ENCODE results near the gene ZBTB40.

The ZBTB40 gene

DNA sequence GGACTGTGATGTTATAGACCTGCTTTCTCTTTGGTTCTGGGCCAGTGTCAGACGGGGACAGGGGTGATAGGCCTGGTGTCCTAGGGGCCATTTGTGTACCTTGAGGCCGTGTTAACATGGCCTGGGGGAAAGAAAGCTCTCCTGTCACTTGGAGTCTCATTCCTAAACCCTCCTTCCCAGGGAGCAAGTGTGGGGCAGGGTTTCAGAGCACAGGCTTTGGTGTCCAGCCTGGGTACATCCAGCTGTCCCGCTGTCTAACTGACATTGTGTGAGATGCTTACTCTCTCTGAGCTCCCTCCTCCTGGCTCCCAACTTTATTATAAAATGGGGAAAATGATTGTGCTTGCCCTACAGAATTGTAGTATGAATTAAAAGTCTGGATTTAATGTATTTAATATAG lies 79.1 kb downstream of the ZBTB40 start:
- DNase-seq (ENCODE audit: low spot score): no peak

DNA sequence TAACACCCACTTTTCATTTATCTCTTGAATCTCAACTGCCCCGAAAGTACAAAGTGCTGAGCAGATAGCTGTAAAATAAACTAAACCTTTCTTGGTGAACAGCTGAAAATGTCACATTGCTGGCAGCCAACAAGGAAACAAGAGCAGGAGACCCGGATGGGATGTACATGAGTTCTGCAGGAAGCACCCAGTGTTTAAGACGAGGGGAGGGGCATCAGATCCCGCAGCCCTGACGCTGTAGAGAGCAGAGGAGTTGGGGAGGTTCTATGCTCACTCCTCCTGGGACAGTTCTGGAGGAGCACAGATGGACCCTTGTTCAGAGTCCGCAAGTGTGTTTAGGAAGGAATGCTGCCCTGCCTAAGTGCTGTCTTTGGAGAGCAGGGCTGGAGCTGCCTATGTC lies 79.6 kb downstream of the ZBTB40 start:
- DNase-seq (ENCODE audit: low spot score): no peak

DNA sequence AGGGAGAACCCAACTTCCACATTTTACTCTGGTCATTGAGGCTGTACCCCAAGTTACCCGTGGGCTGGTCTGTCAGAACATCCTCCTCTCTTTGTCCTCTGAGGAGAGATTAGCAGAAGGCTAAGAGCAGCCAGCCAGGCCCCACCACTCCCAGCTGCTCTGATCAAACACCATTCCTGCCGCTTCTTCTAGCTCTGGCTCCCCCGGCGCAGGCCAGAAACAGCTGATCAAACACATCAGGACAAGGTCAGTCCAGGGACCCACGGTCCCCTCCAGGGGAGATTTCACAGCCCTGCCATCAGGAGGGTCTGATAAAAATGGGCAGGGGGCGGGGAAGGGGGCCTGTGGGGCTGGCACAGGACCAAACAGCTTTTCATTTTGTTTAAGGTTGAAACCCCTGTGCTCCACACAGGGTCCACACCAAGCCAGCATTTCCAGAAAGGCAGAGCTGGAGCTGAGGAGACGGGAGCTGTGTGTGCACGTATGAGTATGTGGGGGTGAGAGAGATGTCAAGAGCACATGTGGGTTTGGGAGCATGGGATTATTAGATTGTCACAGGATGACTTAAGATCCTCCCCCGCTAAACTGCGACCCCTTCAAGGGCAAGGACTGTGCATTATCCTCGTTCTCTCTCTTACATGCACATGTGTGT lies 81.7 kb downstream of the ZBTB40 start:
- DNase-seq (ENCODE audit: low spot score): no peak

DNA sequence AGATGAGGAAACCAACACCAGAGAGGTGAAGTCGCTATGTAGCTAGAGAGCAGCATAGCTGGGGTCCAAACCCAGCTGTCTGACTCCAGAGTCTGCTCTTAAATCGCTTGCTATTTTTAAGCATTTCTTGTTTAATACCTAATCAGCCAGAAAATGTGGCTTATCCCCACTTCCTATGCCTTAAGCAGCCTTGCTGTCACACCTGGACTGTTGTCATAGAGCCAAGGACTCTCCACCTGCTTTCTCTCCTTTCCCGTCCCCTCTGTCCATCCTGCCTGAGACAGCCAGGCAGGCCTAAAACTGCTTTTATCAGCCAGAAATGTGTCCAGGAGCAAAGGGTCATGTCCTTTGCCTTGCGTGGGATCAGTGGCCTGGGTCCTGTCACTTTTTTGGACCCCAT lies 83.3 kb downstream of the ZBTB40 start:
- DNase-seq (ENCODE audit: low spot score): no peak

DNA sequence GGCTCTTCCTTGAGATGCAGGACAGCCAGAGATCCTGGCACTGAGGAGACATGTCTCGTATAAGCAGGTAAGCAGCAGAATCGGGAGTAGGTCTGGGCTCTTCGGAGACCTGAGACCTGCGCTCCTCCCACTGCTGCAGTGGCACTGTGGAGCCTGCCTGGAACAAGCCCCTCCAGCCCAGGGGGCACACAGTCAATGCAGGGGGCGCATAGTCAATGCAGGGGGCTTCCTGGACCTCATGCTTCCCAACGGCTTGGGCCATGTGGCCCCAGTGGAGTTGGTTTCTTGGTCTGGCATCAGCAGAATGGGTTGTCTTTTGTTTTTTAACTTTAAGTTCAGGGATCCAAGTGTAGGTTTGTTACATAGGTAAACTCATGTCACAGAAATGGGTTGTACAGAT lies 83.7 kb downstream of the ZBTB40 start:
- no peak for DNase-seq (ENCODE audit: low spot score)

DNA sequence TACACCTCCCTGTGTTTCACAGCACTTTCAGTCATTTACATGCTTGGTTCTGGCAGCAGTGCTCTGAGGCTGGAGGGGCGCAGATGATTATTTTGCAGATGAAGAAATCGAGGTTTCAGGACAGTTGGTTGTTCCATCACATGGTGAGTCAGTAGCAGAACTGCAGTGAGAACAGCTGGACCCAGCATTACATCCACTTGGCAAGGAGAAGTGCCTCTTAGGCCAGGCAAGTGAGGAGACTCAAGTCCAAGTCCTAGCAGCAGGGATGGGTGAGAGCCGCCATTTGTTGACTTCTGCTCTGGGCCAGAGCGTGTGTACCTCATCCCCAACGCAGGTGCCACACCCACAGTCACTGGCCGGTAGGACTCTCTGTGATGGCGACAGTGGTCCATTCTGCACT lies 84.9 kb downstream of the ZBTB40 start:
- DNase-seq (ENCODE audit: low spot score): no peak

DNA sequence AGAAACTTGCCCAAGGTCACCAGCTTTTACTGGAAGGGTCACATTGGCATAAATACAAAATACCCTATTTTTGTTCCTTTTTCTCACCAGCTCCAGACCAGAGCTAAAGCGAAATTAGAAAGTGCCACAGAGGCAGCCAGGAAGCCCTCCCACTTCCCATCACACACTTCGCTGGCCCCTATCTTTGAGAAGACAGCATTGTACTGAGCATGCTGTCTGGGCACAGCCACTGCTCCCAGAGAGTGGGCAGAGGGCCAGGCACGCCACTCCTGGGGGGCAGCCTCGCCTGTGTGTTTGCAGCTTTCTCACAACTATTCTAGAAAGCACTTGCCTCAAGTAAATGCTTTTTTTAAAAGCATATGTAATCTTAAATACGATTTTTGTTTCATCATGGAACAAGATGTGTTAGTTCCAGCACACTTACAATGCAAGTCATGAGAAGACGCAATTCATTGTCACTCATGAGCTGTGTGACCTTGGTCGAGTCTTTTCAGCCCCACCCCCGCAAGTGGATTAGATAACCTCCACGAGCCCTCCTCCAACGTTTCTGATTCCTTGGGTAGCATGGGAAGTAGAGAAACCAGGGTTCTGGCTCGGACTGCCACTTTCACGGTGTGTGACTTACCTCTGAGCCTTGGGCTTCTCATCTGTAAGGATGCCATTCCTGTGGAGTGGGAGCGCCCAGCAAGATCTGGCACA lies 85.9 kb downstream of the ZBTB40 start:
- DNase-seq (ENCODE audit: low spot score): no peak

DNA sequence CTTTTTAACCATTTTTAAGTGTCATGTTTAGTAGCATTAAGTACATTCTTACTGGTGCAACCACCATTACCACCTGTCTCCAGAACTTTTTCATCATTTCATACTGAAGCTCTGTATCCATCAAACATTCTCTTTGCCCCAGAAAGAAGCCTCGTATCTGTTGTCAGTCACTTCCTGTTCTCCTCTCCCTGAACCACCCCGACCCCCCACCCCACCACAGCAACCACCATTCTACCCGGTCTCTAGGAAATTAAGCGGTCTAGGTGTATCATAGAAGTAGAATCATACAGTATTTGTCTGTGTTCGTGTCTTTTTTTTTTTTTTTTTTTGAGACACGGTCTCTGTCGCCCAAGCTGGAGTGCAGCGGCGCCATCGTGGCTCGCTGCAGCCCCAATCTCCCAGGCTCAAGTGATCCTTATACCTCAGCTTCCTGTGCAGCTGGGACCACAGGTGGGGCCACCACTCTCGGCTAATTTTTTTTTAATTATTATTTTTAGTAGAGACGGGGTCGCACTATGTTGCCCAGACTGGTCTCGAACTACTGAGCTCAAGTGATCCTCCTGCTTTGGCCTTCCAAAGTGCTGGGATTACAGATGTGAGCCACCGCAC lies 88.0 kb downstream of the ZBTB40 start:
- no peak for DNase-seq (ENCODE audit: low spot score)

DNA sequence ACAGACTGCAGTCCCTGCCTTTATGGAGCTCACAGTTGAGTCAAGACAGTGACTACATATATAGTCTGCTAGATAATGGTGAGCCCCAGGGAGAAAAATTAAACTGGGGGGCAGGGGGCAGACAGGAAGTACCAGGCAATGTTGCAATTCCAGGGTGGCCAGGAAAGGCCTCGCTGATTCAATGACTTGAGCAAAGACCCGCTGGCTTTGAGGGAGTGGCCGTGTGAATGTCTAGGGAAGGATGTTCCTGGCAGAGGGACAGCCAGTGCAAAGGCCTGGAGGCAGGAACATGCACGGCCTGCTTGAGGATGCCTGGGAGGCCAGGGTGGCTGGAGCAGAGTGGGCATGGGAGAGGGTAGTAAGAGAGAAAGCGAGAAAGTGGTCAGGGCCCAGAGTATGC lies 88.7 kb downstream of the ZBTB40 start:
- no peak for DNase-seq (ENCODE audit: low spot score)

DNA sequence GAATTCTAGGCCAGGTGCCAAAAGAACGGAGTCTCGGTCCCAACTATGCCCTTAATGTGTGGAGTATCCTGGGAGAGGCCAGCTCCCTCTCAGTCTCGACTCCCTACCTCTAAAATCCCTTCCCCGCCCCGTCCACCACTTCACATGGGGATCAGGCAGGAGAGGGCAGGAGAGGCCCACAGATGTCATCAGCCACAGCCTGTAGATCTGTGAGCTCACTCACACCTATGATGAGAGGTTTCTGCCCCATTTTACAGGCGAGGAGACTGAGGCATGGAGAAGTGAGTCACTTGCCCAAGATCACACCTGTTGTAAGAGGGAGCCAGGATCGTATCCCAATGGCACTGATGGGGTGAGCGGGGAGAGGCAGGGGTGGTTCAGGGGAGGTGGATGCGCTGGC lies 91.2 kb downstream of the ZBTB40 start:
- DNase-seq (ENCODE audit: low spot score): no peak

DNA sequence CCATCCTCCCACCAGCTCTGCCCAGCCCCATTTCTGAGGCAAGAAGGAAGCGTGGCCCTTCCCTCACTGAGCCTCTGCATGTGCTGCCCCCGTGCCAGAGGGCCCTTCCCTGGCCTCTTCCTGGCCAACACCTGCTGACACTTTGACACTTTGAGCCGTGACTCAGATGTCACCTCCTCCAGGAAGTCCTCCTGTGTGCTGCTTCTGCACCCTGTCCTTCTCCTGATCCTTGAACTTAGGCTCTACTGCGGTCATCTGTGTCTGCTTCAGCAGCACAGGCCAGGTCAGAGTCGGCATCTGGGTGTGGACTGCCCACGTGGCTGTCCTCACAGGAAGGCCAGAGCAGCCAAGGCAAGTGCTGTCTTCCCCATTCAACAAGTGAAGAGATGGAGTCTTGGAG lies 92.0 kb downstream of the ZBTB40 start:
- DNase-seq (ENCODE audit: low spot score): no peak

DNA sequence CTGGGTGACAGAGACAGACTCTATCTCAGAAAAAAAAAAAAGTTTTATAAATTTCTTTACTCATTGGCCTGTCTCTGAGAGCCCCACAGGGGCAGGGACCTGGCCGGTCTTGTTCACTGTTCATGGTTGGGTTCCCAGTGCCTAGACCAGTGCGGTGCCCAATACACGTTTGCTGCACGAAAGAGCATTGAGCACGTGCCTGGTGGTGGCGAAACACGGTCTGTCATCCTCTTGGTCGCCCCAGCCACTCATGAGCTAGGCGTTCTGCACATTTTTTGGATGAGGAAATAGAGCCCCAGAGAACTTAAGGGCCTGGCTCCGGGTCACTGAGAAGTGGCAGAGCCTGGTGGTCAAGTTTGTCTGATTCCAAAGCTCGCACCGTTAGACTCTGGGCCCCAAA lies 93.0 kb downstream of the ZBTB40 start:
- no peak for DNase-seq (ENCODE audit: low spot score)

DNA sequence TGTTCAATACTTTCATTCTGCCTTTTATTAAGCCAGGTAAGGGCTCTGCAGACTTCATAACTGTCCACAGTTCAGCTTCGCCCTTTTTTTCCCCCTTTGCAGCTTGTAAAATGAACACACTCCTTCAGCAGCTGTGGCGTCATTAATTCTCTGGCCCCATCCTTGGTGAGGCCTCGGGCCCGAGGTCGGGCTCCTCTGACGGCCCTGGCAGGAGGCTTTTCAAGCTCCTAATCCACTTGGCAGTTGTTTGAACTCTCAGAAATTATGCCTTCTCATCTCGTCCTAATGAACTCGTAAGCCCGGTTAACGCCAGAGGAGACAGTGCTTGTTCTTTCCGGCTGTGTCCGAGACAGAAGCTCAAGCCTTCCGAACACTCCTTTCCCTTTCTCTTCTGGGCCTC lies 93.5 kb downstream of the ZBTB40 start:
- DNase-seq (ENCODE audit: low spot score): no peak

DNA sequence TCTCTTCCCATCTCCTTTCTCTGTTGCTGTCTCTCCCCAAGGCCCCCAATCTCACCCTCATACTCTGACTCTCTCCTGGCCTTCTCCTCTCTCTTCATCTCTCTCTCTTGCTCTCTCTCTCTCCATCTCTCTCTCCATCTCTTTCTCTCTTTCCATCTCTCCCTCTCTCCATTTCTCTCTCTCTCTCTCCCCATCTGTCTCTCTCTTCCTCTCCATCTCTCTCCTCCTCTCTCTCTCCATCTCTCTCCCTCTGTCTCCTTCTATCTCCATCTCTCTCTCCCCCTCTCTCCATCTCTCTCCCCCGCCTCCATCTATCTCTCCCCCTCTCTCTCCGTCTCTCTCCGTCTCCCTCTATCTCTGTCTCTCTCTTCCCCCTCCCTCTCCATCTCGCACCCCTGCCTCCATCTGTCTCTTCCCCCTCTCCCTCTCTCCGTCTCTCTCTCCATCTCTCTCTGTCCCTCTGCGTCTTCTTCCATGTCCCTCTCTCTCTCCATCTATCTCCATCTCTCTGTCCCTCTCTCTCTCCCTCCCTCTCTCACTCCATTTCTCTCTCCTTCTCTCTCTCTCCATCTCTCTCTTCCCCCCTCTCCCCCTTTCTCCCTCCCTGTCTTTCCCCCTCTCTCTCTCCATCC lies 95.7 kb downstream of the ZBTB40 start:
- DNase-seq (ENCODE audit: low spot score): no peak

DNA sequence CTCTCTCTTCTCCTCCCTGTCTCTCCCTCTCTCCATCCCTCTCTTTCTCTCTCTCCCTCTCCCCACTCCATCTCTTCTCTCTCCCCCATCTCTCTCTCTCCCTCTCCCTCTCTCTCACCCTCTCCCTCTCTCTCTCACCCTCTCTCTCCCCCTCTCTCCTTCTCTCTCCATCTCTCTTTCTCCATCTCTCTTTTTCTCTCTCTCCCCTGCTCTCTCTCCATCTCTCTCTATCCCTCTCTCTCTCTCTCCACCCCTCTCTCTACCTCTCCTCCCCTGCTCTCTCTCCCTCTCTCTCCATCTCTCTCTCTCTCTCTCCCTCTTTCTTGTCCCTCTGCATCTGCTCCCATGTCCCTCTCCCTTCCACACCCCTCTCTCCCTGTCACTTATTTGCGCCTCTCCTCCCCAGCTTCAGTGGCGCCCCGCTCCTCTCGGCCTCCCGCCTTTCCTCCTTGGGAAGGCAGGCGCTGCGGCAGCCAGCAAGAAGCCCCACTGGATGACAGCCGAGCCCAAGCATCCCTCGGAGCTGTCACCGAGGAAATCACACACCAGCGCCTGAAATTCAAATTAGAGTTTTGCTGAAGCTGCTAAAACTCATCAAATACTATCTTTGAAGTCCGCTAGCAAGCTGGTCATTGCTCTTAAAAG lies 96.3 kb downstream of the ZBTB40 start:
- DNase-seq (ENCODE audit: low spot score): no peak

DNA sequence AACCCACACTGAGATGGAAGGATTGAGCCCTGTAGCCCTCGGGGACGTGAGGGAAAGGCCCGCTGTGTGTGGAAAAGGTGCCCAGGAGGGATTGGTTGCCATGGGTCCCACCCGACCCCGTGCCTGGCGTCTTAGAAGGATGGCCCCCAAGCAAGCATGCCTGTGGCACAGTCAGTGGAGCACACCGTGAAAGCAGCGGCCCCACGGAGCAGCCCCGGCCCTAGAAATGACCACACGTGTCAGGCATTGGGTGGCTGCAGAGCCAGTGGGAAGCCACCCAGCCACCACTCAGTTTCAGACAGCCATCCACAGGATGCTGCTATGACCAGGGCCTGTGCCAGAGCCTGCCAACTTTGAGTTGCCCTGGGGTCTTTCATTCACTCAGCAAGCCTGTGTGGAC lies 98.4 kb downstream of the ZBTB40 start:
- DNase-seq (ENCODE audit: low spot score): no peak

DNA sequence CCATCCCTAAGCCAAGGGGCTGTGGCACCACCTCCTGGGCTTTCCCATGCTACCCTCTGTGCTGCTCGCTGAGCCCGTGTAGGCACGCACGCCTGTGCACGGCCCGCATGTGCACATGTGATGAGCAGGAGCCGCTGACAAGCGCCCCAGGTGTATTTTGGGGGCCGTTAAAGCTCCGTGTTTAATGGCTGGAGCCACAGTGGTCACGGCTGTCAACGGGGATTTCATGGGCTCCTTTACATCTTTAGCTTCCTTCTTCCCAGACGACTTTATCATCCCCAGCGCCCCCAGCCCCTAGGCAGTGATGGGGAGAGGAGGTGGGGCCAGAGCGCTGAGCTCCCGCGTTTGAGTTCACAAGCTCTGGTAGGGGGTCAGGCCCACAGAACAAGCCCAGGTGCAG lies 99.9 kb downstream of the ZBTB40 start:
- DNase-seq (ENCODE audit: low spot score): no peak

DNA sequence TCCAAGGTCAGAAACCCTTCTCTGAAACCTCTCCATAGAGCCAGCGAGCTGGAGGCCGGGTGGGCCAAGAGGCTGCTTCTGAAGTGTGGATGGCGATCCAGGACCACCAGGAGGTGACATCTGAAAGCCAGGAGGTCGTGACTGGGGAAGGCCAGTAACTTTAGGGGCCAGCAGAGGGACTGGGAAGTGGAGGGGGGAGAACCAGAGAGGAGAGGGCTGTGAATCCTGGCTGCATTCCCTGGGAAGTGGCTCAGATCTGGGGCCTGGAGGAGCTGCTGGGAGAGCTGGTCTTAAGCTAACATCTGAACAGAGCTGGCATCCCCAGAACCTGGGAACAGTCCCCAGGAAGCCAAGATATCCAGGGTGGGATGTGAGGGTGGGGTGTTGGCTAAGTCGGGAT lies 100.4 kb downstream of the ZBTB40 start:
- no peak for DNase-seq (ENCODE audit: low spot score)

DNA sequence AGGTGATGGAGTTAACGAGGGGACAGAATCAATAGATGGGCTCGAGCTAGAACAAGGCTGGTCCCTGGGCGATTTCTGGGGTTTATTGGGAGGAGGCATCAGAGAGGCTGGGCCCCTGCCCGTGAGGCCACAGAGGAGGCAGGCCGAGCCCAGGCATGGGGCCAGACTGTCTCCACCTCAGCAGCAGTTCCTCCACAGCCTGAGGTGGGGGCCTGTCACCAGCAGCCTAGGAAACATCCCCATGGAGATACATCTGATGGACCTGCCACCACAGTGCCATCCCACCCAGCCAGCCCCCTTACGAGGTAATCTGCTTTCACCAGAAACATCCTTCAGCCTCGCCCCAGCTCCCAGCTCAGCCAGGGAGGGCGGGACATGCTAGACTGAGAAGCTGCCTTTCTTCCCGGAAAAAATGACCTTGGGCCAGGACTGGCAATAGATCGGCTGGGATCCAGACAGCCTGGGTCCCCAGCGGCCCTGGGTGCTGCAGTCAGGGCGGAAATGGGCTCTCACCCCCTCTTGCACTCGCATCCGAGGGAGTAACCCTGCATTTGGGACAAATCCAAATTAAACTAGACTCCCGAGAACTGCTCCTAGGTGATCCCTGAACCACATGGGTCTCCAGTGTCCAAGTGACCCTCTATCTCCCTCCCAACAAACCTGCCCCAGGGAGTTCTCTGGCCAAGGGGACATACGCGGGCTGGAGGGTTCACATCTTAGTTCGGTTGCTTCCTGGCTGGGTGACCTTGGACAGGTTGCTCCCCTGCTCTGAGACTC lies 101.6 kb downstream of the ZBTB40 start:
- DNase-seq (ENCODE audit: low spot score): no peak

DNA sequence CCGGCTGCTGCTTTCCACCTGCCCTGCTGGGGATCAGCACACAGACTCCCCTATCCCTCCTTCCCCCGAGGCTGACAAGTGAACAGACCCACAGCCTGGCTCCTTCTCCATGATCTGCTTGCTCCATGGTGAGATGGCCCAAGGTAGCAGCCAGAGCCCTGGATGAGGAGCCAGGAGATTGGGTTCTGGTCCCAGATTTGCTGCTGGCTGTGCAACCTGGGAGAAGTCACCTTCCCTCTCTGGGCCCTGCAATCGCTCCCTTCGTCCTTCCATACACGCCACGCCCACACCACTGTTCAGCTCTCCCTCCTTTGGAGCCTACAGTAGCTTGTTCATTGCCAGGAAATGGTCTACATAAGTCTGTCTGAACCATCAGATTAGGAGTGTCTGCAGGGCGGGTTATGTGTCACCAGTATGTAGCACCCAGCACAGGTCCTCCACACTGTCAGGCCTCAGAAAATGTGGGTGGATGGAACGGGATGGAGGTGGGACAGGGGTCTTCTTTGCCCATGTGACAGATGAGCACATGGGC lies 102.4 kb downstream of the ZBTB40 start:
- DNase-seq (ENCODE audit: low spot score): no peak

DNA sequence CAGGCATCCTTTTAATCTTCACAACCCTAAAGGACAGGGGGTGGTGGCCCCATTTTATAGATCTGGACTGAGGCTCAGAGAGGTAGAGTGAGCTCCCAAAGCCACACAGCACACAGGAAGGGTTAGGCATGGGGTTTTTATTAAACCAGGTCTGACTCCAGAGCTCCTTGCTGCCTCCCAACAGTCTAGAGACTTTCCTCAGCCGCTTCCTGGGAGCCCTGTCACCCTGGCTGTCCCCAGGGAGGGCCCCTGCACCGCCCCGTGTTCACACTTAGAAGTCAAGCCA lies 103.7 kb downstream of the ZBTB40 start:
- DNase-seq (ENCODE audit: low spot score): no peak
